GDM1 (cell line): ENCODE data around the gene GREB1.

Experiments
- DNase-seq: peaks from one replicate; lab custom pipeline; 2025; lab: John Stamatoyannopoulos, UW

The GREB1 gene

DNA sequence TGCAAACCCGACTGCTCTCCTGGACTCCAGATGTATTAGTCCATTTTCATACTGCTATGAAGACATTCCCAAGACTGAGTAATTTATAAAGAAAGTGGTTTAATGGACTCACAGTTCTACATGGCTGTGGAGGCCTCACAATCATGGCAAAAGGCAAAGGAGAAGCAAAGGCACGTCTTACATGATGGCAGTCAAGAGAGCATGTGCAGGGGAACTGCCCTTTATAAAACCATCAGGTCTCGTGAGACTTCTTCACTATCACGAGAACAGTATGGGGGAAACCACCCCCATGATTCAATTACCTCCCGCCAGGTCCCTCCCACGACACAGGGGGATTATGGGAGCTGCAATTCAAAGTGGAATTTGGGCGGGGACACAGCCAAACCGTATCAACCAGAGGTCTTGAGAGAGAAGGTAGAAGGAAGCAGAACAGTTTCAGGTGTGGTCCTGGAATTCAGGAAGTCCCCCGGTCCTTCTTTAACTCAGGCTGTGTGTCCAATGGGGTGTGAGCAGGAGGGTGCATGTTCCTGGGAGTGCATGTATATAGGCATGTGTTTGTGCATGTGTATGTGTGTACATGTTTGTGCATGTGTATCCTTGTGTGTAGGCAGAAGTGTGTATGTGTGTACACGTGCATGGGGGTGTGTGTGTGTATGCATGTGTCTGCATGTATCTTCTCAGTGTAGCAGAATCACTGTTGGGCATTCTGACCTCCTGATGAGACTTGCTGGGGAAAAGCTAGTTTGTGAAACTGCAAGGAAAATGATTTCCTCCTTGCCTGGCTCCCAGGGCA is 46.2 kb downstream of the GREB1 start:
- no peak for DNase-seq

- no peak for DNase-seq
These were observed 46.9 kb downstream of the GREB1 start for GRCh38 chr2:11580697-11581096.

GRCh38 chr2:11581124-11581796 is 47.4 kb downstream of the GREB1 start:
- no peak for DNase-seq

GRCh38 chr2:11581797-11582611 is 48.2 kb downstream of the GREB1 start:
- no peak for DNase-seq

GRCh38 chr2:11582612-11582861 is 48.7 kb downstream of the GREB1 start:
- no peak for DNase-seq

DNA sequence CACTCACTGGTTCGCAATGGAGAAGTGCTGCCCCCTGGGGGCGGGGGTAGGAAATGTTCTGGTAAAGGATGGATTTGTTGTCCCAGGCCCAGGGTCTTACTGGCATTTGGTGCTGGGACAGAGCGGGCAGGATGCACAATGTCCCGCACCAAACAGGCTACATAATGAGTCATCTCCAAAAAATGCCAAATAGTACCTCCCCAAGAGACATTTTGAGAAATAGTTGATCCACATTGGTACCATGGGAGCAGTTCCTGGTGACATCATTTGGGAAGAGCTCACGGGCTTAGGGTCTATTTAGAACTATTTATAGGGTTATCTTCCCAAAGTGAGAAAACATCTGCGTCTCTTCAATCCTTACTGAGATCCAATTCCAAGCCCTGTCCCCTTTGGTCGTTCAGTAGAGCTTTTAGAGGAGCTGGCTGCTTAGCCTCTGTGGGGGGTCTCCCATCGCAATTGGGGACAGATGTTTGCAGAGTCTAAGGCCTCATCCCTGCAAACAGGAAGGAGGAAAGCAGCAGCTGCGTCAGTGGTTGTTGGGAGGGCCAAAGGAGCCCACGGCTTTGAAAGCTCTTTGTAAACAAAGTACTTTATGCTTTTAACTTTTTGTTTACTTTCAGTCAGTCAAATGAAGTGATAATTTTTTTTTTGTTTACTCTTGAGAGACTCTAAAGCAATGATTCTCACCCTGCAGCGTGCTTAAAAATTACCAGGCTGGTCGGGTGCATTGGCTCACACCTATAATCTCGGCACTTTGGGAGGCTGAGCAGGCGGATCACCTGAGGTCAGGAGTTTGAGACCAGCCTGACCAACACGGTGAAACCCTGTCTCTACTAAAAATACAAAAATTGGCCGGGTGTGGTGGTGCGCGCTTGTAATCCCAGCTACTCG is 49.3 kb downstream of the GREB1 start:
- peak; percentile 9 for DNase-seq

GRCh38 chr2:11583840-11584524 is 50.1 kb downstream of the GREB1 start:
- DNase-seq, result peak; percentile 50

GRCh38 chr2:11584525-11585056 is 50.7 kb downstream of the GREB1 start:
- DNase-seq, result no peak

GRCh38 chr2:11585071-11585470 is 51.2 kb downstream of the GREB1 start:
- DNase-seq, result no peak

GRCh38 chr2:11588228-11589110 is 54.6 kb downstream of the GREB1 start:
- DNase-seq, result no peak

DNA sequence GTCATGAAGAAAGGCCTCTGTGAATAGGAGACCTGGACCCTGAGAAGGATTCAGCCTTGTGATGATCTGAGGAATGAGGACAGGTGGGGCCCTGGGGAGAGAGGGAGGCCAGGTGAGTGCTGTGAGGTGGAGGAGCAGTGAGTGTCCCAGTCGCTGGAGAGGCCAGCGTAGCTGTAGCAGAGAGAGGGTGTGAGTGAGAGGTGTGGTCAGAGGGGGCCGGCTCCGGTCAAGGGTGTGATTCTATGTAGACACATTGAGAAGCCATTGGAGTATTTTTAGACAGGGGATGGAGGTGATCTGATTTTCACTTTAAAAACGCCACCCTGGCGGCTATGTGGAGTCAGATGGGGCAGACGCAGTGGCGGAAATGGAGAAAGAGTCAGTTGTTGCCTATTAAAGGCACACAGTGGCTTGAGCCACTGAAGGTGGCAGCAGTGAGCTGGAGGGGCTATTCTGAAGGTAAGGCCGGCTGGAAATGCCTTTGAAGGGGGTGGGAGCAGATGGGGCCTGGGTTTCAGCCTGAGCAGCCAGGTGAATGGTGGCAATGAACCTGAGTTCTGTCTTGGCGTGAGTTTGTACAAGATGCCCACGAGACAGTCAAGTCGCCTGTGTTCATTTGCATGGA is 55.6 kb downstream of the GREB1 start:
- DNase-seq, result no peak

GRCh38 chr2:11590193-11590592 is 56.3 kb downstream of the GREB1 start:
- no peak for DNase-seq

DNA sequence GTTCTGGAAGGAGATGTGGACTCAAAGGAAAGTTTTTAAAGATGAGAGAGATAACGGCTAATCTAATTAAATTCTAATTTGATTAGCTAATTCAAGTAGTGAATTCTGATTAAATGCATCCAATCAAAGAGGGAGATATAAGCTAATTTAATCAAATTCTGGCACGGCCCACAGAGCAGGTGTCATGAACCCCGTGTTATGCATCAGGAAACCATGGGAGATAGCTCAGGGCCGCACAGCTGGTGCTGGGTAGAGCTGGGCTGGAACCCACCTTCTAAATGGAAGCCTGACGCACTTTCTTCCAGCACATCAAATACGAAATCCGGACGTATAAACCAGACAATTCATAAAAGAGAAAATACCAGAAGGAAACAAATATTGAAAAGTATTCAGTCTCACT is 57.2 kb downstream of the GREB1 start:
- DNase-seq, result no peak

GRCh38 chr2:11592671-11593574 is 59.1 kb downstream of the GREB1 start:
- DNase-seq, result no peak

DNA sequence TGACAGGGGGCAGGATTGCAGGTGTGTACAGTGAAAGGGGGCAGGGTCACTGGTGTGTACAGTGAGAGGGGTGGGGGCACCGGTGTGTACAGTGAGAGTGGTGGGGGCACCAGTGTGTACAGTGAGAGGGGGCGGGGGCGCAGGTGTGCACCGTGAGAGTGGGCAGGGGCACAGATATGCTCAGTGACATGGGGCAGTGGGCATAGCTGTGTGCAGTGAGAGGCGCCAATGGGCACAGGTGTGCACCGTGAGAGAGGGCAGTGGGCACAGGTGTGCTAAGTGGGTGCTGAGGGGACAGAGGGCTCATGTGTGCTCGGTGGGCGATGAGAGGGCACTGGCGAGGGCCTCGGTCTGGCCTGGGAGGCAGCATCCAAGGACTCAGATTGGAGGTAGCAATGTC is 63.0 kb downstream of the GREB1 start:
- DNase-seq, result no peak

DNA sequence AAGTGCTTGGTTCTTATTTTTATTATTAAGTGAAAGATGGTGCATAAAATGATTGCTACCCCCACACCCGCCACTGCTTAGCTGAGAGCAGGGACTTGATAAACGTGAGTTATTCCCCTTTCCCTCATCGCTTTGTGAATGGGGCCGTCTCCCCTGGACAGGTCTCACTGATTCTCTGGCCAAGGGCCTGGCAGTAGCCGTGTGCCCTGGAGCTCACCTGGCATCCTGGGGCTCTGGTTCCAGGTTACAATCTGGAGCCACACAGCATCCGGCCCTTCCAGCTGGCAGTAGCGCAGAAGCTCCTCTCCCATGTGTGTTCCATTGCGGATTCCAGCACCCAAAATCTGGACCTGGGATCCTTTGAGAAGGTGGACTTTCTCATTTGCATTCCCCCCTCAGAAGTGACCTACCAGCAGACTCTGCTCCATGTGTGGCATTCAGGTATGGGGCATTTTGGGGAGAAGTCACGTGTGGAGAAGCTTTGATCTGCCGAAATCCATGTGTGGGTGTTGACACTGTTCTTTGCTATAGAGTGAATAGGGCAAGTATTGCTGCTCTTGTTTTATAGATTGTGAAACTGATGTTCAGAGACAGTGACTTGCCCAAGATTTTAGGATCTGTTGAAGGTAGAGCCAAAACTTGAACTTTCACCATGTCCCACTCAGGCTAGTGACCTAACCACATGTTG is 63.8 kb downstream of the GREB1 start:
- DNase-seq, result no peak

- no peak for DNase-seq
These were observed 64.4 kb downstream of the GREB1 start for GRCh38 chr2:11598228-11598731.
